Naive thymus-derived CD8-positive, alpha-beta T cell (primary cell): ENCODE measurements around the gene RBPJ. TPM values are rescaled to one million over a fixed set of nuclear protein-coding genes. Genes with fewer than 3 reads are reported as not detected.

ENCODE experiments used
- ATAC-seq, 2 donors: fragments of 150-1000 bp; cut with Tn5 transposase in 1 of 2; sonication (Bioruptor Pico), chemical (Tn5 transposase) in 1 of 2; 1 replicate in 1 of 2; 2 replicates in 1 of 2; pipeline ENCODE4 v1.10.0; 2021; ENCODE audit warnings: mild to moderate bottlenecking in 2 of 2, moderate library complexity in 2 of 2
- POLR2A ChIA-PET: fragments of 350-600 bp; sonication (Branson Sonifier 250); formaldehyde crosslinking; loops from one replicate; lab custom pipeline; 2021; ENCODE audit warnings: antibody characterized with exemption; lab: Charles Lee
- DNase-seq, 10 donors: peaks; one replicate each; pipeline versions ENCODE4 v3.0.0 to v3.0.0-alpha.2; 2020 to 2022
- H3K27ac Mint-ChIP-seq, 10 donors: one replicate each; pipeline ENCODE4 v1.8.0; 2020 to 2022; ENCODE audit warnings: mild to moderate bottlenecking in 10 of 10, mixed read lengths in 10 of 10, moderate library complexity in 4 of 10, inconsistent platforms in 1 of 10
- H3K27me3 Mint-ChIP-seq, 5 donors: one replicate each; pipeline ENCODE4 v1.8.0; 2021 to 2022; ENCODE audit warnings: mixed read lengths in 5 of 5
- H3K36me3 Mint-ChIP-seq, 3 donors: one replicate each; pipeline ENCODE4 v1.8.0; 2020 to 2022; ENCODE audit warnings: mixed read lengths in 3 of 3, mild to moderate bottlenecking in 2 of 3, inconsistent platforms in 1 of 3
- H3K4me1 Mint-ChIP-seq, 4 donors: one replicate each; pipeline ENCODE4 v1.8.0; 2021 to 2022; ENCODE audit warnings: mixed read lengths in 4 of 4
- H3K4me3 Mint-ChIP-seq, 10 donors: one replicate each; pipeline ENCODE4 v1.8.0; 2020 to 2022; ENCODE audit warnings: mild to moderate bottlenecking in 10 of 10, mixed read lengths in 10 of 10, moderate library complexity in 6 of 10, inconsistent platforms in 1 of 10
- H3K9me3 Mint-ChIP-seq, 9 donors: one replicate each; pipeline ENCODE4 v1.8.0; 2020 to 2022; ENCODE audit warnings: mixed read lengths in 9 of 9, mild to moderate bottlenecking in 3 of 9, inconsistent platforms in 1 of 9, moderate library complexity in 1 of 9
- polyA plus RNA-seq, 3 donors: library from polyadenylated mRNA; unstranded; fragments of 300-500 nt; fragmentation: Illumina TruSeq; gene quantifications; one replicate each; pipeline ENCODE4 v1.2.3, GENCODE V29; 2021
- total RNA-seq, 8 experiments: library from RNA in 2 of 8; stranded (reverse) in 2 of 8; gene quantifications; one replicate each; pipeline ENCODE4 v1.2.3 and lab custom pipeline; 2021 to 2026

The RBPJ gene
- total and polyA plus RNA-seq, 5 experiments from 2014 or later, result 49.1 to 78.4 (median 59.6) TPM

DNA sequence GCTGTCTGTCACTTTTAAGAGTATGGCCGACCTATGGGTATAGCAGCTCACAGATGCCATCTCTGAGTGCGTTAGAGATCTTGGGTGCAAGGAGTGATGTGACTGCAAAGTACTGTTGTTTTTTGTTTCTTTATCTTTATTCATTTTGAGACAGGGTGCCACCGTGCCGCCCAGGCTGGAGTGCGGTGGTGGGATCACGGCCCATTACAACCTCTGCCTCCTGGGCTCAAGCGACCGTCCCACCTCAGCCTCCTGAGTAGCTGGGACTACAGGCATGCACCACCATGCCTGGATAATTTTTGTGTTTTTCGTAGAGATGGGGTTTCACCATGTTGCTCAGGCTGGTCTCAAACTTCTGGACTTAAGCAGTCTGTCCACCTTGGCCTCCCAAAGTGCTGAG is 98.0 kb downstream of the RBPJ start:
- ATAC-seq, result no peak
- Mint-ChIP-seq H3K4me1 (peaks cover 0 to 2% (median 0%) of the 10 kb centered on the region in 4 donors), H3K27me3 (no peaks in the 10 kb centered on the region), H3K9me3 (no peaks in the 10 kb centered on the region), H3K27ac (peak overlapping the region in 1 of 10 donors; percentile 39), H3K36me3 (peaks cover 16 to 69% (median 30%) of the 10 kb centered on the region in 3 donors), H3K4me3 (no peak overlapping the region)
- POLR2A ChIA-PET, result no interaction called here
- no peak for DNase-seq

DNA sequence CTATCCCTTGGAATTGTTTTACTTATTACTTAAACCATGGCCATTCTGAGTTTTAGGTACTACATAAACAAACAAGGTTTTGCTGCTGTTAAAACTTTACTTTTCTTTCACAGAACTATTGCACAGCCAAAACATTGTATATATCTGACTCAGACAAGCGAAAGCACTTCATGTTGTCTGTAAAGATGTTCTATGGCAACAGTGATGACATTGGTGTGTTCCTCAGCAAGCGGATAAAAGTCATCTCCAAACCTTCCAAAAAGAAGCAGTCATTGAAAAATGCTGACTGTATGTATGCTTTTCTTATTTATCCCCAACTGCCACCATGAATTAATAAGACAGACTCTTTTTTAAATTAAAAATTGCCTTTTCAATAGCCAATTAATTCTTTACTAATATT is 99.6 kb downstream of the RBPJ start:
- Mint-ChIP-seq H3K4me3 (no peak overlapping the region), H3K36me3 (peaks cover 16 to 74% (median 33%) of the 10 kb centered on the region in 3 donors), H3K9me3 (no peaks in the 10 kb centered on the region), H3K4me1 (peaks cover 0 to 2% (median 0%) of the 10 kb centered on the region in 4 donors), H3K27me3 (no peaks in the 10 kb centered on the region), H3K27ac (no peak overlapping the region)
- DNase-seq (no peak), ATAC-seq (no peak)
- POLR2A ChIA-PET, result no interaction called here

DNA sequence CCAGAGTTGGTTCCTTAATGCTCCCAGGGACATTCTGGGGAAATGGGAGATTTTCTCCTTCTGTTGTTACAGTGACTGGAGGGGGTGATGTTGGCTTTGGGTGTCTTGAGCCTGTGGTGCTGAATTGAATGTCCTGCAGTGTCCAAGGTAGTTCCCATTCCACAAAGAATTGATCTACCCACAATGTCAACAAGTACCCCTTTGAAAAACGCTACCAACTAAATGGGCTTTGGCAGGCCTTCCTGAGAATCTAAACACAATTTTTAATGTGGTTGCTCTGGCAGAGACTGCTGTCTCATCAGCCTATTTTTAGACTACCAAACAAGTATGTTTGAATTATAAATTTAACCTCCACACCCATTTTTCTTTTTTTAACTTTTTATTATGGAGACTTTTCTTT is 100.1 kb downstream of the RBPJ start:
- no peak overlapping the region for H3K27ac Mint-ChIP-seq
- no peaks in the 10 kb centered on the region for H3K9me3 Mint-ChIP-seq
- H3K4me3 Mint-ChIP-seq, result no peak overlapping the region
- DNase-seq (no peak), ATAC-seq (no peak)
- H3K27me3 Mint-ChIP-seq, result no peaks in the 10 kb centered on the region
- H3K36me3 Mint-ChIP-seq, result peaks cover 16 to 74% (median 32%) of the 10 kb centered on the region in 3 donors
- H3K4me1 Mint-ChIP-seq, result peaks cover 0 to 2% (median 0%) of the 10 kb centered on the region in 4 donors
- POLR2A ChIA-PET, result no interaction called here

DNA sequence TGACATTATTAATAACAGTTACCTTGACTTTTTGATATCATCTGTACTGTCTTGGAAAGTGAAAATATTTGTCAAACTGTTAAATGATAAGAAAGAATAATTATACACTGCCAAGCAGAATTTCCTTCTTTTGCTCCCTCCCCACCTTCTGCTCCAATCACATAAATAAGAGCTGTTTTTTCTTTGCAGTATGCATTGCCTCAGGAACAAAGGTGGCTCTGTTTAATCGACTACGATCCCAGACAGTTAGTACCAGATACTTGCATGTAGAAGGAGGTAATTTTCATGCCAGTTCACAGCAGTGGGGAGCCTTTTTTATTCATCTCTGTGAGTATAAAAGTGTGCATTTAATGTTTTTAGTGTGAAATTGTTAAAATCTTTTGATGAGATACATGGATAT is 103.3 kb downstream of the RBPJ start:
- Mint-ChIP-seq H3K36me3 (peaks cover 16 to 80% (median 30%) of the 10 kb centered on the region in 3 donors), H3K27me3 (no peaks in the 10 kb centered on the region), H3K27ac (no peak overlapping the region), H3K4me1 (peaks cover 0 to 13% (median 4%) of the 10 kb centered on the region in 4 donors), H3K9me3 (no peaks in the 10 kb centered on the region), H3K4me3 (no peak overlapping the region)
- ATAC-seq (no peak), DNase-seq (no peak)
- POLR2A ChIA-PET, result no interaction called here

- peaks cover 16 to 87% (median 30%) of the 10 kb centered on the region in 3 donors for H3K36me3 Mint-ChIP-seq
- no peak overlapping the region for H3K27ac Mint-ChIP-seq
- H3K4me1 Mint-ChIP-seq, result peaks cover 0 to 13% (median 4%) of the 10 kb centered on the region in 4 donors
- no peaks in the 10 kb centered on the region for H3K9me3 Mint-ChIP-seq
- no peaks in the 10 kb centered on the region for H3K27me3 Mint-ChIP-seq
- ATAC-seq, result no peak
- POLR2A ChIA-PET, result no interaction called here
- H3K4me3 Mint-ChIP-seq, result no peak overlapping the region
- DNase-seq, result no peak
Measured at GRCh38 chr4:26424838-26425237, 104.0 kb downstream of the RBPJ start.

DNA sequence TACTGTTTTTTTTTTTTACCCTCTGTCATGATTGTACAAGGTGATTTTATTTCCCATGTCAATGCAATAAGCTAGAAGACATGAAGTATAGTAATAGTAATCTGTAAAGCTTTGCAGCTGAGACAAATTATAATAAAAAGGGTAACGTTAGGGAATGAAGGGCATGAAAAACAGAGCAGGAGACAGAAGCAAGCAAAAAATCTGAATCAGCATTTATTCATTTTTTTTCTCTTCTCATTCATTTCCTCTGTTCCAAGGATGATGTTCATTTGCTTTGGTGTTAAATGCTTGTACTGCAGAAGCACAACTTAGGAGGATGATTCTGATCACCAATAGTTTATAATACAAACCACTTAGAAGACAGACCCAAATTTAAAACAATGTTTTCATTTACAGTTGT is 105.1 kb downstream of the RBPJ start:
- H3K4me3 Mint-ChIP-seq, result no peak overlapping the region
- POLR2A ChIA-PET, result no interaction called here
- no peaks in the 10 kb centered on the region for H3K27me3 Mint-ChIP-seq
- no peak for DNase-seq
- H3K36me3 Mint-ChIP-seq, result peaks cover 16 to 92% (median 28%) of the 10 kb centered on the region in 3 donors
- ATAC-seq, result no peak
- no peaks in the 10 kb centered on the region for H3K9me3 Mint-ChIP-seq
- H3K4me1 Mint-ChIP-seq, result peaks cover 0 to 13% (median 4%) of the 10 kb centered on the region in 4 donors
- peak overlapping the region in 1 of 10 donors; percentile 7 for H3K27ac Mint-ChIP-seq

DNA sequence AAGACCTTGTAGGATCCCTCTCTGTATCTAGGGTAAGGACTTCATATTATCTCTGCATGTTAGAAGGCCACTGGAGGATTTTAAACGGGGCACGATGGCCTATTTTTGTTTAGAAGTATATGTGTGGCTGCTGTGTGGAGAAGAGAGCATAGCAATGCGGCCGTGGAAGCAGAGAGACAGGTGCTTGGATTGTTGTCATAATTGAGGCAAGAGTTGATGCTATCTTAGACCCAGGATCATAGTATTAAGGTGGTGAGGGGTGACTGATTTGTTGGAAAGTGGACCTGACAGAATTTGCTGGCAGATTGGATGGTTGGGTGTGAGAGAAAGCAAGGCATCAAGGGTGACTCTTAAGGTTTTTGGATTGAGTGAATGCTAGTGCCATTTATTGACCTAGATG is 106.1 kb downstream of the RBPJ start:
- DNase-seq (no peak), ATAC-seq (no peak)
- Mint-ChIP-seq H3K4me3 (no peak overlapping the region), H3K9me3 (no peaks in the 10 kb centered on the region), H3K4me1 (peaks cover 0 to 11% (median 4%) of the 10 kb centered on the region in 4 donors), H3K27ac (peak overlapping the region in 4 of 10 donors; percentile 6 to 45 (median 8)), H3K27me3 (no peaks in the 10 kb centered on the region), H3K36me3 (peaks cover 11 to 92% (median 28%) of the 10 kb centered on the region in 3 donors)
- POLR2A ChIA-PET, result no interaction called here

GRCh38 chr4:26429910-26430309 is 109.1 kb downstream of the RBPJ start:
- DNase-seq (no peak), ATAC-seq (no peak)
- POLR2A ChIA-PET, result no interaction called here
- Mint-ChIP-seq H3K27me3 (no peaks in the 10 kb centered on the region), H3K4me3 (no peak overlapping the region), H3K27ac (peak overlapping the region in 1 of 10 donors; percentile 58), H3K9me3 (no peaks in the 10 kb centered on the region), H3K36me3 (peaks cover 0 to 85% (median 18%) of the 10 kb centered on the region in 3 donors), H3K4me1 (peaks cover 0 to 11% (median 4%) of the 10 kb centered on the region in 4 donors)

DNA sequence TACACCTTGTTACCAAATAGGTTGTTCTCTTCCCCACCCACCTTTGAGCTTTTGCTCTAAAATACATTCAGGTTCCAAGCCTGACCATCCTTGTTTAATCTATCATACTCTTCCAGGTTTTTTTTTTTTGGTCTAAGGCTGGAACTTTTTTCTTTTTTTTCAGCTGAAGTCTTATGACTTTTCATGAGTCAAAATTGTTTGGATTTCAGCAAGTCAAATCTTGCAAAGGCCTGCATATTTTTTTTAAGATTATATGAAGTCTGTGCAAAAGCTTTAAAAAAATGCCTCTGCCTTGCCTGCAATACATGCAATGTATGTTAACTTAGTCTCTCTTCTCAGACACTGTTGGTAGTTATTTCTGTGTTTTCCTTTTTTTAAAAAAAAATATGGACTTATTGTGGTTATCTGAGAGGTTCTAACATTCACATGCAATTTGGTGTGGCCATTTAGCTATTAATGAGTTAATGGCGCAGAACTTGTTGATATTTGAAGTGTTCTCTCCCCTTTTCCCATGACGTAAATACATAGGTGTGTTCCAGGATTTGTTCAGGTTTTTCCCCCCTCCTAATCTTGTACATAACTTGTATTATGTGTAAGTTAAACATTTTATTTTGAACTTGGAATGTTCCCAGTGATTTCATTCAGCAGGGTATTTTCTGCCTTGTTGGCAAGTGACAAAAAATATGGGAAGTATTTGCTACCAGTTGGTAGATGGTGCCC is 110.8 kb downstream of the RBPJ start:
- no peak for DNase-seq
- Mint-ChIP-seq H3K4me3 (no peak overlapping the region), H3K27me3 (no peaks in the 10 kb centered on the region), H3K27ac (peak overlapping the region in 1 of 10 donors; percentile 5), H3K36me3 (peaks cover 0 to 76% (median 16%) of the 10 kb centered on the region in 3 donors), H3K9me3 (no peaks in the 10 kb centered on the region), H3K4me1 (peaks cover 0 to 8% (median 2%) of the 10 kb centered on the region in 4 donors)
- no peak for ATAC-seq
- POLR2A ChIA-PET, result no interaction called here

- no peak for ATAC-seq
- Mint-ChIP-seq H3K4me1 (peaks cover 0 to 2% (median 0%) of the 10 kb centered on the region in 4 donors), H3K4me3 (no peak overlapping the region), H3K9me3 (no peaks in the 10 kb centered on the region), H3K27ac (no peak overlapping the region), H3K36me3 (peaks cover 0 to 75% (median 18%) of the 10 kb centered on the region in 3 donors), H3K27me3 (no peaks in the 10 kb centered on the region)
- DNase-seq, result no peak
- POLR2A ChIA-PET, result no interaction called here
Measured at GRCh38 chr4:26432419-26432818, 111.6 kb downstream of the RBPJ start.

- Mint-ChIP-seq H3K36me3 (peaks cover 0 to 70% (median 18%) of the 10 kb centered on the region in 3 donors), H3K4me1 (no peaks in the 10 kb centered on the region), H3K4me3 (no peak overlapping the region), H3K27ac (no peak overlapping the region), H3K27me3 (no peaks in the 10 kb centered on the region), H3K9me3 (no peaks in the 10 kb centered on the region)
- POLR2A ChIA-PET, result no interaction called here
- no peak for ATAC-seq
- no peak for DNase-seq
Measured at GRCh38 chr4:26433556-26433955, 112.7 kb downstream of the RBPJ start.

DNA sequence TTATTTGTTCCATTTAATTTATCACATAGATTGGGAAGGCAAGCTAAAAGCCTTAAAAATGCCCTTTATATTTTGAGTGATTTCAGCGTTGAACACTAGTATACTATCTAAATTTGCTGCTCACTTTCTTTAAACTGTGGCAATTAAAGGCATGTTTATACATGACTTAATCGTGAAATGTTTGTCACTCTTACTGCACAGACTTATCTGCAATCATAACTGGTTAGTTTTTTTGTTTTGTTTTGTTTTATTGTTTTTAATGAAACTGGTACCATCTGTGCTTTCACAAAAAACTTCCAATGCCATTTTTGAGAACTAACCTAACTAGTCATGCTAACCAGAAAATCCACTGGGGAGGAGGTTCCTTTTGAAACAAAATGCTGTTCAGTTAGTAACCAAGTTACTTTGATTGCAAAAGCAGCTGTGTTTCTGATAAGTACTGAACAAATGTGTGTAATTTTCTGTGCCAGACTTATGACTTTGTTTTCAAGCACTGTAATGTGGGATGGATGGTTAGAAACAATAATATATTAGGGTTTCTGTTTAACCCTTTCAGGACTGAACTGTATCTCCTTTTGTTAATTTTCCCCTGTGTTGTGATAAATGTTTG is 113.3 kb downstream of the RBPJ start:
- no peaks in the 10 kb centered on the region for H3K27me3 Mint-ChIP-seq
- no peak for ATAC-seq
- peak overlapping the region in 1 of 10 donors; percentile 24 for H3K27ac Mint-ChIP-seq
- peaks cover 0 to 68% (median 18%) of the 10 kb centered on the region in 3 donors for H3K36me3 Mint-ChIP-seq
- POLR2A ChIA-PET, result no interaction called here
- H3K4me3 Mint-ChIP-seq, result no peak overlapping the region
- H3K9me3 Mint-ChIP-seq, result no peaks in the 10 kb centered on the region
- no peaks in the 10 kb centered on the region for H3K4me1 Mint-ChIP-seq
- no peak for DNase-seq

GRCh38 chr4:26441102-26441501 is 120.3 kb downstream of the RBPJ start:
- no peak overlapping the region for H3K27ac Mint-ChIP-seq
- no peak overlapping the region for H3K4me3 Mint-ChIP-seq
- H3K27me3 Mint-ChIP-seq, result peaks cover 0 to 5% (median 3%) of the 10 kb centered on the region in 5 donors
- peaks cover 0 to 21% (median 6%) of the 10 kb centered on the region in 9 donors for H3K9me3 Mint-ChIP-seq
- peaks cover 0 to 8% (median 0%) of the 10 kb centered on the region in 4 donors for H3K4me1 Mint-ChIP-seq
- no peak for DNase-seq
- H3K36me3 Mint-ChIP-seq, result peaks cover 2 to 13% (median 6%) of the 10 kb centered on the region in 3 donors
- POLR2A ChIA-PET, result no interaction called here
- no peak for ATAC-seq
